Keratinocyte (primary cell): Measurements from ENCODE around the gene ARHGAP18. TPM values are rescaled to one million over a fixed set of nuclear protein-coding genes. Genes with fewer than 3 reads are reported as not detected.

ENCODE experiments used
- DNase-seq: peaks from one replicate; pipeline ENCODE4 v3.0.0-alpha.2; 2011; ENCODE audit warnings: low read depth, missing footprints, low spot score
- FAIRE-seq: peaks from 2 replicates; lab custom pipeline; 2011; peaks lifted over from hg19 to GRCh38; lab: Jason Lieb, UNC
- H2AFZ ChIP-seq: 2 replicates; pipeline ENCODE4 v1.6.0; 2012; ENCODE audit warnings: low read length, control low read depth, inconsistent platforms; ENCODE audit not compliant: control insufficient read depth
- H3K27ac ChIP-seq: 2 replicates; pipeline ENCODE4 v1.5.1; 2011; ENCODE audit warnings: low read length; ENCODE audit not compliant: control insufficient read depth, insufficient read depth
- H3K27me3 ChIP-seq: 3 replicates; pipeline ENCODE4 v1.6.0; 2011; ENCODE audit warnings: low read length; ENCODE audit not compliant: control insufficient read depth, insufficient read depth; ENCODE audit errors: extremely low read depth
- H3K36me3 ChIP-seq, 2 experiments: 2 replicates in 1 of 2; 3 replicates in 1 of 2; pipeline ENCODE4 v1.5.1; 2011; ENCODE audit warnings: low read length in 2 of 2, mild to moderate bottlenecking in 1 of 2; ENCODE audit not compliant: control insufficient read depth in 2 of 2, insufficient read depth in 2 of 2; ENCODE audit errors: extremely low read depth in 1 of 2
- H3K4me1 ChIP-seq: 3 replicates; pipeline ENCODE4 v1.5.1; 2011; ENCODE audit warnings: low read length; ENCODE audit not compliant: control insufficient read depth, insufficient read depth; ENCODE audit errors: extremely low read depth
- H3K4me2 ChIP-seq: 3 replicates; pipeline ENCODE4 v1.6.0; 2011; ENCODE audit warnings: low read depth, low read length; ENCODE audit not compliant: control insufficient read depth, insufficient read depth; ENCODE audit errors: extremely low read depth
- H3K4me3 ChIP-seq, 3 experiments: fragments of 200-600 bp in 1 of 3; sonication (generic) in 1 of 3; 2 replicates in 2 of 3; 3 replicates in 1 of 3; pipeline ENCODE4 v1.5.1; 2011 to 2016; ENCODE audit warnings: low read length in 3 of 3, mild to moderate bottlenecking in 3 of 3, control low read depth in 2 of 3, inconsistent platforms in 1 of 3, low read depth in 1 of 3, mixed read lengths in 1 of 3, mixed run types in 1 of 3, moderate library complexity in 1 of 3; ENCODE audit not compliant: control insufficient read depth in 2 of 3, insufficient read depth in 2 of 3; ENCODE audit errors: extremely low read depth in 1 of 3
- H3K79me2 ChIP-seq: 2 replicates; pipeline ENCODE4 v1.6.0; 2012; ENCODE audit warnings: low read length; ENCODE audit not compliant: control insufficient read depth, insufficient read depth
- H3K9ac ChIP-seq: 3 replicates; pipeline ENCODE4 v1.6.0; 2011; ENCODE audit warnings: low read length; ENCODE audit not compliant: control insufficient read depth, insufficient read depth; ENCODE audit errors: extremely low read depth
- H3K9me1 ChIP-seq: 3 replicates; pipeline ENCODE4 v1.6.0; 2011; ENCODE audit warnings: low read length; ENCODE audit not compliant: control insufficient read depth, insufficient read depth; ENCODE audit errors: extremely low read depth
- H3K9me3 ChIP-seq: 2 replicates; pipeline ENCODE4 v1.5.1; 2012; ENCODE audit warnings: low read depth, low read length; ENCODE audit not compliant: control insufficient read depth
- H4K20me1 ChIP-seq: 3 replicates; pipeline ENCODE4 v1.6.0; 2011; ENCODE audit warnings: low read length; ENCODE audit not compliant: control insufficient read depth, insufficient read depth; ENCODE audit errors: extremely low read depth
- CTCF ChIP-seq, 3 experiments: IDR thresholded peaks in 1 of 3; conservative IDR thresholded peaks in 1 of 3; optimal IDR thresholded peaks in 1 of 3; 2 replicates in 2 of 3; 3 replicates in 1 of 3; pipeline versions ENCODE3 to v1.5.1; 2011; ENCODE audit warnings: low read length in 3 of 3, mild to moderate bottlenecking in 3 of 3, moderate library complexity in 2 of 3, control low read depth in 1 of 3, inconsistent platforms in 1 of 3; ENCODE audit not compliant: insufficient read depth in 2 of 3; ENCODE audit errors: extremely low read depth in 1 of 3
- EZH2 ChIP-seq: IDR thresholded peaks from one replicate; pipeline ENCODE4 v1.6.1; 2012; ENCODE audit warnings: inconsistent platforms, mild to moderate bottlenecking, low read length, moderate library complexity
- dilution Hi-C: fragments of 300-500 bp; cut with MboI; formaldehyde crosslinking; loops from one replicate; pipeline ENCODE4 v1.7.0; 2020; ENCODE audit warnings: low sequenced_read_pairs; ENCODE audit not compliant: extremely low pct_ligation_motif_present
- polyA plus RNA-seq, 5 experiments: library from polyadenylated mRNA; depleted of rRNA in 3 of 5; stranded (reverse) in 3 of 5; stranded (forward) in 1 of 5; unstranded in 1 of 5; fragments of >200 nt; gene quantifications; 1 replicate in 1 of 5; 2 replicates in 3 of 5; 3 replicates in 1 of 5; pipeline versions ENCODE4 v1.2.1 to v1.2.3, GENCODE V29; 2011 to 2012; ENCODE audit warnings: missing spikeins in 2 of 5, low read depth in 1 of 5, low replicate concordance in 1 of 5

ARHGAP18 gene
- polyA plus RNA-seq, 1 donor (not counting 4 experiments of a cell fraction or from before 2014, with no cell fraction given) = 17.7 TPM

- DNase-seq (no peak), FAIRE-seq (no peak)
- H2AFZ ChIP-seq = no peak overlapping the region
- no peak overlapping the region for H3K27ac ChIP-seq
- no peak for TF ChIP-seq CTCF (optimal IDR thresholded peaks at IDR 0.05 in 1 of 3, IDR thresholded peaks at IDR 0.05 in 1 of 3, conservative IDR thresholded peaks at IDR 0.05 in 1 of 3; ENCODE audit: extremely low read depth in 1 of 3, insufficient read depth in 2 of 3, low read length in 3 of 3)
- TF ChIP-seq EZH2 = no peak
- no peak overlapping the region for H3K4me3 ChIP-seq
- no peaks in the 10 kb centered on the region for H3K79me2 ChIP-seq
- H3K9me3 ChIP-seq = no peaks in the 10 kb centered on the region
- dilution Hi-C loops = no loop called here
- H3K36me3 ChIP-seq = peaks cover 7 to 15% of the 10 kb centered on the region in 2 experiments
- H3K27me3 ChIP-seq = no peaks in the 10 kb centered on the region
- H3K9ac ChIP-seq = no peak overlapping the region
- H4K20me1 ChIP-seq = no peaks in the 10 kb centered on the region
- H3K4me1 ChIP-seq = no peaks in the 10 kb centered on the region
- H3K9me1 ChIP-seq = no peaks in the 10 kb centered on the region
- H3K4me2 ChIP-seq = no peak overlapping the region
Observed at GRCh38 chr6:129605095-129605494, 104.9 kb downstream of the ARHGAP18 start.

- no peak for DNase-seq
- no peak overlapping the region for H3K4me2 ChIP-seq
- no peak for FAIRE-seq
- H3K9me3 ChIP-seq = no peaks in the 10 kb centered on the region
- TF ChIP-seq CTCF (optimal IDR thresholded peaks at IDR 0.05 in 1 of 3, IDR thresholded peaks at IDR 0.05 in 1 of 3, conservative IDR thresholded peaks at IDR 0.05 in 1 of 3; ENCODE audit: extremely low read depth in 1 of 3, insufficient read depth in 2 of 3, low read length in 3 of 3) = no peak
- TF ChIP-seq EZH2 = no peak
- no peaks in the 10 kb centered on the region for H3K4me1 ChIP-seq
- H3K27ac ChIP-seq = no peak overlapping the region
- H4K20me1 ChIP-seq = no peaks in the 10 kb centered on the region
- H3K9me1 ChIP-seq = no peaks in the 10 kb centered on the region
- peaks cover 0 to 12% of the 10 kb centered on the region in 2 experiments for H3K36me3 ChIP-seq
- H3K9ac ChIP-seq = no peak overlapping the region
- H3K27me3 ChIP-seq = no peaks in the 10 kb centered on the region
- H3K79me2 ChIP-seq = no peaks in the 10 kb centered on the region
- H2AFZ ChIP-seq = no peak overlapping the region
- dilution Hi-C loops = no loop called here
- no peak overlapping the region for H3K4me3 ChIP-seq
Observed at GRCh38 chr6:129604321-129604720, 105.7 kb downstream of the ARHGAP18 start.
